Spleen (tissue), 11 donors: Measurements from ENCODE around the gene BBIP1. TPM values are rescaled to one million over a fixed set of nuclear protein-coding genes. Genes with fewer than 3 reads are reported as not detected.

ENCODE experiments used
- DNase-seq: peaks from one replicate; pipeline ENCODE4 v3.0.0-alpha.2; 2020
- H3K27ac ChIP-seq, 8 donors: fragments of 200-600 bp; sonication (generic) in 7 of 8; 1 replicate in 4 of 8; 2 replicates in 4 of 8; pipeline versions ENCODE4 v1.5.0 to v1.8.0; 2016 to 2021; ENCODE audit warnings: inconsistent platforms in 4 of 8, mild to moderate bottlenecking in 4 of 8, moderate library complexity in 1 of 8
- H3K27me3 ChIP-seq, 7 donors: fragments of 200-600 bp; sonication (generic) in 6 of 7; replicated peaks in 1 of 7; 1 replicate in 4 of 7; 2 replicates in 3 of 7; pipeline versions ENCODE4 v1.5.0 to v1.8.0; 2016 to 2021; ENCODE audit warnings: inconsistent platforms in 3 of 7, mild to moderate bottlenecking in 1 of 7
- H3K36me3 ChIP-seq, 6 donors: fragments of 200-600 bp; sonication (generic) in 5 of 6; 1 replicate in 4 of 6; 2 replicates in 2 of 6; pipeline versions ENCODE4 v1.5.0 to v1.8.0; 2016 to 2021; ENCODE audit warnings: inconsistent platforms in 2 of 6
- H3K4me1 ChIP-seq, 6 donors: fragments of 200-600 bp; sonication (generic) in 5 of 6; 1 replicate in 3 of 6; 2 replicates in 3 of 6; pipeline versions ENCODE4 v1.5.0 to v1.8.0; 2016 to 2021; ENCODE audit warnings: inconsistent platforms in 3 of 6
- H3K4me3 ChIP-seq, 8 donors: fragments of 200-600 bp; sonication (generic) in 7 of 8; 1 replicate in 4 of 8; 2 replicates in 4 of 8; pipeline versions ENCODE4 v1.5.0 to v1.8.0; 2016 to 2021; ENCODE audit warnings: inconsistent platforms in 4 of 8, mild to moderate bottlenecking in 4 of 8, moderate library complexity in 2 of 8
- H3K9me3 ChIP-seq, 8 donors: fragments of 200-600 bp; sonication (generic) in 7 of 8; 1 replicate in 4 of 8; 2 replicates in 4 of 8; pipeline versions ENCODE4 v1.5.0 to v1.8.0; 2016 to 2021; ENCODE audit warnings: inconsistent platforms in 4 of 8
- CTCF ChIP-seq, 11 experiments: fragments of 200-600 bp in 7 of 11; fragments of 450-650 bp in 4 of 11; sonication (generic) in 4 of 11; IDR thresholded peaks in 8 of 11; conservative IDR thresholded peaks in 3 of 11; 1 replicate in 7 of 11; 2 replicates in 4 of 11; pipeline versions ENCODE4 v1.4.0 to v1.8.0; 2016 to 2021; ENCODE audit warnings: antibody characterized with exemption in 11 of 11, inconsistent platforms in 4 of 11, mild to moderate bottlenecking in 1 of 11
- POLR2A ChIP-seq, 3 donors: fragments of 450-650 bp; IDR thresholded peaks; one replicate each; pipeline ENCODE4 v1.5.1; 2017; ENCODE audit warnings: antibody characterized with exemption in 3 of 3, mild to moderate bottlenecking in 1 of 3
- POLR2AphosphoS5 ChIP-seq, 3 donors: sonication (generic); formaldehyde crosslinking; IDR thresholded peaks; one replicate each; pipeline ENCODE4 v1.5.1; 2017; ENCODE audit warnings: antibody characterized with exemption in 3 of 3
- WGBS, 5 donors: extraction: QIAGEN DNeasy Blood & Tissue Kit in 3 of 5; methylation state at CpG; one replicate each; pipeline versions ENCODE4 v1.1.5 to v1.1.7; 2013 to 2018; 5-methylcytosine and 5-hydroxymethylcytosine counted together
- intact Hi-C: fragments of 100-400 bp; cut with DNase I; formaldehyde crosslinking; loops from one replicate; pipeline ENCODE4 v1.15.0; 2023; ENCODE audit warnings: low total_unique reads
- polyA plus RNA-seq, 3 donors: library from polyadenylated mRNA; stranded (reverse); fragments of 200-250 nt; gene quantifications; one replicate each; pipeline ENCODE4 v1.2.1, GENCODE V29; 2013
- total RNA-seq, 7 donors: library from RNA; depleted of rRNA in 3 of 7; stranded (reverse); fragments of >200 nt in 3 of 7; fragmentation: NEBNext Ultra II Directional in 4 of 7; extraction: Animal tissue kit (Norgen Biotek cat#: 25700) in 4 of 7; gene quantifications; one replicate each; pipeline versions ENCODE4 v1.1.0 to v1.2.1, GENCODE V29; 2016 to 2021
- donor health status: healthy with polysubstance abuse.
- donor health status: DM: no; HTN: no; CAD: no; lungs with moderate emphysema.
- donor health status: DM: no; HTN: no; CAD: no.
- donor health status: Bipolar disorder and iron deficiency.
- donor health status: healthy.
- donor health status: DM: no; HTN: no; CAD: no.
- donor health status: DM: yes; HTN: yes; CAD: no.

Gene BBIP1
- total and polyA plus RNA-seq, 10 donors = 20.7 to 40.0 (median 27.1) TPM

- Histone ChIP-seq H3K27me3 (no peaks in the 10 kb centered on the region), H3K4me1 (peaks cover 41 to 88% (median 68%) of the 10 kb centered on the region in 6 donors), H3K36me3 (peaks cover 0 to 35% (median 14%) of the 10 kb centered on the region in 6 donors), H3K4me3 (peak overlapping the region; percentile 78 to 96 (median 90)), H3K27ac (peak overlapping the region in 6 of 8 donors; percentile 34 to 100 (median 99)), H3K9me3 (no peaks in the 10 kb centered on the region)
- TF ChIP-seq CTCF (IDR thresholded peaks at IDR 0.05 in 8 of 11, conservative IDR thresholded peaks at IDR 0.05 in 3 of 11) = no peak
- no peak for TF ChIP-seq POLR2A (IDR thresholded peaks at IDR 0.05)
- TF ChIP-seq POLR2AphosphoS5 (IDR thresholded peaks at IDR 0.05) = no peak
- DNase-seq = no peak
- 47 to 65% (median 60%) methylated on average over 2 of the region's 2 CpGs for WGBS, 5 donors
- intact Hi-C loops = loop anchor here (5.0 kb wide), 1 partner anchor 72 kb away; no protein-coding TSS in a partner anchor
These were observed 45.0 kb downstream of the BBIP1 start for GRCh38 chr10:110873951-110874350.

- WGBS, 5 donors = 3 to 7% (median 5%) methylated on average over 16 of the region's 16 CpGs
- TF ChIP-seq POLR2A (IDR thresholded peaks at IDR 0.05) = no peak
- no peak for TF ChIP-seq CTCF (IDR thresholded peaks at IDR 0.05 in 8 of 11, conservative IDR thresholded peaks at IDR 0.05 in 3 of 11)
- TF ChIP-seq POLR2AphosphoS5 (IDR thresholded peaks at IDR 0.05) = no peak
- Histone ChIP-seq H3K27ac (peak overlapping the region; percentile 96 to 100 (median 99)), H3K4me1 (peaks cover 48 to 88% (median 74%) of the 10 kb centered on the region in 6 donors), H3K4me3 (peak overlapping the region; percentile 78 to 96 (median 90)), H3K27me3 (no peaks in the 10 kb centered on the region), H3K36me3 (peaks cover 0 to 28% (median 8%) of the 10 kb centered on the region in 6 donors), H3K9me3 (no peaks in the 10 kb centered on the region)
- intact Hi-C loops = loop anchor here (5.0 kb wide), 1 partner anchor 71 kb away; no protein-coding TSS in a partner anchor
- no peak for DNase-seq
These were observed 45.7 kb downstream of the BBIP1 start for GRCh38 chr10:110872984-110873923.

GRCh38 chr10:110872145-110872983 lies 46.6 kb downstream of the BBIP1 start:
- intact Hi-C loops = loop anchor here (5.0 kb wide), 1 partner anchor 70 kb away; no protein-coding TSS in a partner anchor
- peak overlapping the region; percentile 78 to 96 (median 90) for H3K4me3 ChIP-seq
- DNase-seq = peak; percentile 97
- peak overlapping the region; percentile 96 to 100 (median 99) for H3K27ac ChIP-seq
- no peaks in the 10 kb centered on the region for H3K9me3 ChIP-seq
- TF ChIP-seq POLR2A (IDR thresholded peaks at IDR 0.05) = no peak
- peak in 3 of 11 experiments; percentile 3 to 36 (median 9) for TF ChIP-seq CTCF (IDR thresholded peaks at IDR 0.05 in 8 of 11, conservative IDR thresholded peaks at IDR 0.05 in 3 of 11)
- peak in 2 of 3 donors; percentile 2 to 61 for TF ChIP-seq POLR2AphosphoS5 (IDR thresholded peaks at IDR 0.05)
- peaks cover 0 to 19% (median 1%) of the 10 kb centered on the region in 6 donors for H3K36me3 ChIP-seq
- 0% methylated on average over 34 to 70 of the region's 70 CpGs for WGBS, 5 donors
- H3K27me3 ChIP-seq = no peaks in the 10 kb centered on the region
- peaks cover 54 to 88% (median 78%) of the 10 kb centered on the region in 6 donors for H3K4me1 ChIP-seq
